Measurements from ENCODE around the gene NAA80. TPM values are rescaled to one million over a fixed set of nuclear protein-coding genes. Genes with fewer than 3 reads are reported as not detected.
"Not testable (repeated sequence)": the region's sequence is repeated elsewhere in the genome, so short reads cannot be mapped to it uniquely, and the experiment has no call there.

The NAA80 gene
- total RNA-seq, 1 donor = 8.4 TPM

- TF ChIP-seq CTCF (IDR thresholded peaks at IDR 0.05; ENCODE audit: insufficient read depth, low read length) = peak; percentile 63
- DNase-seq (ENCODE audit: low read depth) = peak; percentile 53
- no peak overlapping the region for H3K4me3 ChIP-seq (ENCODE audit: low read depth, low read length)
These were observed 24.7 kb downstream of the NAA80 start for GRCh38 chr3:50274371-50275104.

- TF ChIP-seq CTCF (IDR thresholded peaks at IDR 0.05; ENCODE audit: insufficient read depth, low read length) = no peak
- H3K4me3 ChIP-seq (ENCODE audit: low read depth, low read length) = no peak overlapping the region
- DNase-seq (ENCODE audit: low read depth) = no peak
These were observed 25.5 kb downstream of the NAA80 start for GRCh38 chr3:50273689-50274065.

- TF ChIP-seq CTCF (IDR thresholded peaks at IDR 0.05; ENCODE audit: insufficient read depth, low read length) = peak; percentile 97
- peak overlapping the region; percentile 37 for H3K4me3 ChIP-seq (ENCODE audit: low read depth, low read length)
- peak; percentile 65 for DNase-seq (ENCODE audit: low read depth)
These were observed 26.1 kb downstream of the NAA80 start for GRCh38 chr3:50272911-50273688.

- H3K4me3 ChIP-seq (ENCODE audit: low read depth, low read length); DNase-seq (ENCODE audit: low read depth): not testable (repeated sequence)
These were observed 26.7 kb downstream of the NAA80 start for GRCh38 chr3:50272538-50272910.

GRCh38 chr3:50271314-50271936 lies 27.8 kb downstream of the NAA80 start:
- H3K4me3 ChIP-seq (ENCODE audit: low read depth, low read length) = no peak overlapping the region
- no peak for DNase-seq (ENCODE audit: low read depth)

GRCh38 chr3:50270422-50271224 lies 28.6 kb downstream of the NAA80 start:
- TF ChIP-seq CTCF (IDR thresholded peaks at IDR 0.05; ENCODE audit: insufficient read depth, low read length) = no peak
- H3K4me3 ChIP-seq (ENCODE audit: low read depth, low read length) = no peak overlapping the region
- DNase-seq (ENCODE audit: low read depth) = no peak

More at GRCh38 chr3:50271314-50271936, 27.8 kb downstream of the NAA80 start:
- no peak for TF ChIP-seq CTCF (IDR thresholded peaks at IDR 0.05; ENCODE audit: insufficient read depth, low read length)
